CD4-positive, alpha-beta T cell treated with Interleukin-15 for 1 hour (primary cell): ENCODE data around the gene PRSS22.

ENCODE experiments used
- DNase-seq: peaks from one replicate; pipeline ENCODE4 v3.0.0-alpha.2; 2020

The PRSS22 gene

GRCh38 chr16:2879854-2880508 is 22.0 kb upstream of the PRSS22 start:
- no peak for DNase-seq

- DNase-seq = peak; percentile 80
These were observed 17.0 kb upstream of the PRSS22 start for GRCh38 chr16:2874912-2875362.

- no peak for DNase-seq
These were observed 16.3 kb upstream of the PRSS22 start for GRCh38 chr16:2874032-2874911.

DNA sequence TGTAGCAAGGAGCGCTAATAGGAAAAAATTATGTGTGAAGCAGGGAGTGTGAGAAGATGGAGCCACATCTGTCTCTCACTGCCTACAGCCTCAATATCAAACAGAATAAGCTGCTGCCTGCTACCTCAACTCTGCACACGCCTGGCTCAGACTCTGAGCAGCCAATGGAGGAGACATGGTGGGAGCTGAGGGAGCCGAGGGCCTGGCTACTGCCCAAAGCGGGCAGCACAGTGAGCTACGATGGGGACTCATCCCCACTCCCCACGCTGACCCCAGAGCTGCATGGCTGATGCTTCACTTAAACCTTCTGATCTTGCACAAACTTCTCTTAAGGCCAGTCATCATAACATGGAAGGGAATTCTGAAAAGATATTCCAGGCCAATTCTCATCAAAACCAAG is 14.0 kb upstream of the PRSS22 start:
- DNase-seq = no peak

DNA sequence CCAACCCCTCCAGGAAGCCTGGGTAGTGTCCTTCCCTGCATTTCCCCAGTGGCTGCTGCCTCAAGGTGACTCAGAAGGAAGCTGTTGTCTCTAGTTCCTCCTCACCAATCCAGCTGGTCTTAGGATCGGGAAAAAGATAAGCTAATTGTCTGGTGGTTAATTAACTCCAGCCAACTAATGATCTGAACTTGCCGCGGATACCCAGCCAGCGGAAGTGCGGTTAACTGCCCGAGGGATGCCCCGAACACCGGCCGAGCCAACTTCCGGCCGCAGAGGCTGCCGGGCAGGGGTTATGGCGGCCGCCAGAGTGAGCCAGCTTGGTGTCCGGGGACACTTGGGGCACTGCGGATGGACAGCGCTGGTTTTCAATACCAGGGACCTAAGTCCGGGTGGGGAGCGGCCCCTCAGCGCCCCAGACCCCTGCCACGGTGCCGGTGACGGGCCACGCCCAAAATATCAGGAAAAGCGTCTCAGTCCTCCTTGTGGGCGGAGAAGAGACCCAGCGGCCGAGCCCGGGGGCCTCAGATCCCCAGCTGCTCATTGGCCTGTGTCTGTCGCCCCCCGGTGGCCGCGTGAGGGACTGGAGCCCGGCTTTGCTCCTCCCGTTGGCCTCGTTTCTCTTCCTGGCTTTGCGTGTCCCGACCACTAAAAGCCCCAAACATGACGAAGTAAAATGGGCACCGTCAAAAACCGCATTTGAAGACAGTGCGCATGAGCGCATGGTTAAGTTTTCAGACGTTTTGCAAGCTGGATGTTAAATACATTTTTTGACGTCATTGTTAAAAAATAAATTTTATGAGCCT is 10.2 kb upstream of the PRSS22 start:
- peak; percentile 95 for DNase-seq

DNA sequence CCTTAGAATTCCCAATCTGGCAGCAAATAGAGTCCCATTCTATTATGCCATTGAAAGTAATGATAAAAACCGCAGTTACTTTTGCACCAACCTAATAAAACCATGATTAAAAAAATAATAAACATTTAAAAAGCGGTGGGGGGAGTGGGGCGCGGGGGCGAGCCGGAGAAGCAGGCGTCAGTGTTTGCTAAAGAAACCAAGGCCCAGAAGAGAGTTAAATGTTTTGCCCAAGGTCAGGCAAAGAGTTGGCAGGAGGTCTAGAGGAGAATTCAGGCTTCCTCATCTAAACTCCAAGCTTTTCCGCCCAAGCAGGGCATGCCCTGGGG is 9.7 kb upstream of the PRSS22 start:
- no peak for DNase-seq

DNA sequence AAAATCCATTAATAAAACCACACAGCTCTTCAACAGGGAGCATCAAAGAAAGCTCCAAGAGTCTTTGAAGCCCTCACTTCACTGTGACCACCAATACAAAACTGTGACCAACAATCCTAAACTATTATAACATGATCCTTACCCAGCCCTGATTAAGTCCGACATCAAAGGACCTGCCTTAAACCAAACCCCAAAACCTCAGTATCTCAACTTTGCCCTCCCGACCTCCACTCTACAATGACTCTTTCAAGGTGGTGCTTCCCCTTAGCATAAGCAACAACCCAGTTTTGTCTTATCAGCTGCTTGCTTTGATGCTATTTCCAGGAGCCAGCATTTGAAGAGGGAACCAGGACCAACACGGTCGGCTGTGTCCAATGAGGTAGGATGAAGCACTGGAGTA is 8.5 kb upstream of the PRSS22 start:
- no peak for DNase-seq

DNA sequence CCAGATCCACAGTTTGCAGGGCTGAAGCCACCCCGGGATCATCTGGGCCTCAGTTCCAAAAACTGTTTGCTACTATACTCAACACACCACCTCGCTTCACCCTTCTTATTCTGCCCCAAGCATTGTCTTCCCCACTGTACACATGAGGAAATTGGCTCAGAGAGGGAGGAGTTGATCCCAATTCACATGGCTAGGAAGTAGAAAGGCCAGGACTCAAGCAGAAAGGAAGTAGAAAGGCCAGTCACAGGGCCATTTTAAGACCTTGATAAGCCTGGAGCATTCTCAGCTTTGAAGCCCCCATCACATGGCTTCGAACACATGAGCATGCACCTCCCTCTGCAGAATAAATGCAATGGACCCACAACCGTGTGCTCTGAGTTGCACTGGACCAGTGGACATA is 7.7 kb upstream of the PRSS22 start:
- DNase-seq = no peak

- DNase-seq = no peak
These were observed 3.0 kb upstream of the PRSS22 start for GRCh38 chr16:2860826-2861567.

DNA sequence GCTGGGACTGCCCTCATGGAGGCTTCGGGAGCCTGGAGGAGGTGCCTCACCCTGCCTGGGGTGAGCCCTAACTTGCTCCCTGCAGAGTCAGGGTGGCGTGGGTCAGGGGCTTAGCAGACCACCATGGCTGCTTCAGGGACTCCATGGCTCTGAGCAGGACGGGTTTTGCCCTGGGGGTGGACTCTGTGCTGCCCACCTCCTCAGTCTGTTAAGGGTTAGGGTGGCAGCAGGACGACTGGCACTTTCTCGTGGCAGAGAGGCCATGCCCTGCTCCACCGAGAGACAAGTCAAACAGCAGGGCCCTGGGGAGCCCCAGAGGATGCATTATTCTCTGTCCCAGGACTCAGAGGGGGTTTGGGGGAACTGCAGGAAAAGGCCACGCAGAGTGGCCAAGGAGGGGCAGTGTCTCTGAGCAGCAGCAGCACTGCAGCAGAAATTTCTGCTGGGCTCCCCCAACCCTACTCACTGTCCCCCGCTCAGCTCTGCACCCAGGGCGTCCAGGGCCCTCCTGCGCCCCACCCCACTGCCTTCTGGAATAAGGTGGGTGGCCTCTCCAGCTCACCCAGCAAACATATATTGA is 1.8 kb upstream of the PRSS22 start:
- no peak for DNase-seq

- no peak for DNase-seq
These were observed 465 bp upstream of the PRSS22 start for GRCh38 chr16:2858245-2859025.

DNA sequence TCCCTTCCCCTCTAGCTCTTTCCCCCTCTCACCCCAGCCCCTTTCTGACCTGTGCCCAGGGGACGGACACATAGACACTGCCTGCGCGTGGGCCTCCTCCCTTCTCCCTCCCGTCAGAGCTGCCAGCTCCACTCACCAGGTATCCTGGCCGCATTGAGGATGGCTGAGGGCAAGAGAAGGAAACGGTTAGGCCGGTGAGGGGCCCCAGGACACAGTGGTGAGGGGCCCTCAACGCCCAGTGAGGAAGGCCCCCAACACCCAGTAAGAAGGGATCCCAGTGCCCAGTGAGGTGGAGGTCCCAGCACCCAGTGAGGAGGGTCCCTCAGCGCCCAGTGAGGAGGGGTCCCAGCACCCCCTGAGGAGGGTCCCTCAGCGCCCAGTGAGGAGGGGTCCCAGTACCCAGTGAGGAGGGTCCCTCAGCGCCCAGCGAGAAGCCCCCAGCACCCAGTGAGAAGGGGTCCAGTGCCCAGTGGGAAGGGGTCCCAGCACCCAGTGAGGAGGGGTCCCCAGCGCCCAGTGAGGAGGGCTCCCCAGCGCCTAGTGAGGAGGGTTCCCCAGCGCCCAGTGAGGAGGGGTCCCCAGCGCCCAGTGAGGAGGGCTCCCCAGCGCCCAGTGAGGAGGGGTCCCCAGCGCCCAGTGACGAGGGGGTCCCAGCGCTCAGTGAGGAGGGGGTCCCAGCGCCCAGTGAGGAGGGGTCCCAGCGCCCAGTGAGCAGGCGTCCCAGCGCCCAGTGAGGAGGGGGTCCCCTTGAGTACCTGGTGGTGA is 1.1 kb downstream of the PRSS22 start:
- DNase-seq = no peak

DNA sequence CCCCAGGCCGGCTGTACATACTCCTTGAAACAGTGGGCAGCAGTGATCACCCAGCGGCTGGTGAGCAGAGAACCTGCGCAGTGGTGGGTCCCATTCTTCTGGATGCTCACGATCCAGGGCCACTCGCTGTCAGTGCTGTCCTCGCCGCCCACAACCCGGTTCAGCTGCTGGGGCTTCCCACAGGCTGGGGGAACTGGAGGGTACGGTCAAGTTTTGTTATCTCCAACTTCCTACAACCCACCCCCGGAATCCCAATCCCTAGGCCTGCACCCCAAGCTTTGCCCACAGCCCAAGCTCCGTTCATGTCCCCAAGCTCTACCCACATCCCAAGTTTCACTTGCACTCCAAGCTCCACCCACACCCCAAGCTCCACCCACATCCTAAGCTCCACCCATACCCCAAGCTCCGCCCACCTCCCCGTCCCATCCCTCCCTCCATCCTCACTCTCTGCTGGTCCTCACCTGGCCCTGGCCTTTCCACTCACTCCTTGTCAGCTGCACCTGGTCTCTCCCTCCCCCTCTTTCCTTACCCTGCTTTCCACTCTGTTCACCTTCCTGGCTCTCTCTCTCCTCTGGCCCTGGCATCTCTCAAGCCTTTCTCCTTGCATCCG is 1.8 kb downstream of the PRSS22 start:
- DNase-seq = no peak

DNA sequence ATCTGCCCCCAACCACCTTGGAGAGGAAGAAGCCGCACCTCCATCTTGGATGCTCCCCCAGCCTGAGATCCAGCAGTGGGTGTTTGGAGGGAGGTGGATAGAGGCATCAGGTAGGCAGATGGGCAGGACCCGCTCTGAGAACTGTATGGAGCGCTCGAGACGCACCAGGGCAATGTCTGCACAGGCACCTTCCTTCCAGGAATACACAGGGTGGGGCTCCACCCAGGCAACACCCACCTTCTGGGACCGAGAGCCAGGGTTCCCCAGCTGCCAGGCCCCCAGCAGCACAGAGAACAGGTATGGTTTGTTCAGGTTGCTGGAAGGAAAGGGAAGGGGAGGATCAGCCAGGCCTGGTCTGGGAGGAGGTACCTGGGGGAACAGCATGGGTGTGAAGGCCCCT is 2.4 kb downstream of the PRSS22 start:
- DNase-seq = no peak

DNA sequence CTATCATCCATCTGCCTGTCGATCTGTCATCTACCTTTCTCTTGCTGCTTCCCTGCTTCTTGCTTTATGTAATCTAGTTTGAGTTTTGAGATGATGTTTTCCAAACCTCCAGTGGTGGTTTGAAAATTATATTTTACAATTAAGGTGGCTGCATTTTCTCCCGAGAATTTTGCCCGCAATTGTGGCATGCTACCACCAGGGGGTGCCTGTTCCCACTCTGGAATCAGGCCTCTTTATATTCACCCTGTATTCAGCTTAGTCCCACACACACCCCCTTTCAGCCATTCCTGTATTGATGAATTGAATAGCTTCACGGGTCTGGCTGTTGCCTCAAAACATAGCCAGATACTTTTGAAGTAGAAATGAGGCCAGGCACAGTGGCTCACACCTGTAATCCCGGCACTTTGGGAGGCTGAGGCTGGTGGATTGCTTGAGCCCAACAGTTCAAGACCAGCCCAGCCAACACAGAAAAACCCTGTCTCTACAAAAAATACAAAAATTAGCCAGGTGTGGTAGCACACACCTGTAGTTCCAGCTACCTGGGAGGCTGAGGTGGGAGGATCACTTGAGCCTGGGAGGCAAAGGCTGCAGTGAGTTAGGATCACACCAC is 3.2 kb downstream of the PRSS22 start:
- no peak for DNase-seq

DNA sequence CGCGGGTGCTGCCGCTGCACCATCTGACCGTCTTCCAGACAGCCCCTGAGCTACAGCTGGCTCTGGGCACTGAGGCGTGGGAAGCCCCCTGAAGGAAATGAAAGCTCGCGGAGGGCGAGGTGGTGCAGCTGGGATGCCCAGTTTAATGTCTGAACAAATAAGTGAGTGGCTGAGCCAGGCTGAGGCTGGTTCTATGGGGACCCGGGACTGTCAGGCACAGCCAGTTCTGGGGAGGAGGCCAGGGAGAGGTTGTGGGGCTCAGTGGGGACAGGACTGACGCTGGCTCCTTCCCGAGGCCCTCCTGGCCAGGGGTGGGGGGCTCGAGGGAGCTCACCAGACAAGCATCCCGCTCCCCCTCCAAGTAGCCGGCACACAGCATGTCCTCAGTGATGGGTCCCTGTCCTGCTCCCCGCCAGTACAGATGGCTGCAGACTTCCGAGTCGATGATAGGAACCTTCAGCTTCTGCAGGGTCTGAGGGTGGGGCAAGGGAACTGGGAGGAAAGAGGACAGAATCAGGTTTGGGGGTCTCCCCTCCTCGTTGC is 4.4 kb downstream of the PRSS22 start:
- DNase-seq = no peak

- no peak for DNase-seq
These were observed 5.1 kb downstream of the PRSS22 start for GRCh38 chr16:2852731-2853507.

DNA sequence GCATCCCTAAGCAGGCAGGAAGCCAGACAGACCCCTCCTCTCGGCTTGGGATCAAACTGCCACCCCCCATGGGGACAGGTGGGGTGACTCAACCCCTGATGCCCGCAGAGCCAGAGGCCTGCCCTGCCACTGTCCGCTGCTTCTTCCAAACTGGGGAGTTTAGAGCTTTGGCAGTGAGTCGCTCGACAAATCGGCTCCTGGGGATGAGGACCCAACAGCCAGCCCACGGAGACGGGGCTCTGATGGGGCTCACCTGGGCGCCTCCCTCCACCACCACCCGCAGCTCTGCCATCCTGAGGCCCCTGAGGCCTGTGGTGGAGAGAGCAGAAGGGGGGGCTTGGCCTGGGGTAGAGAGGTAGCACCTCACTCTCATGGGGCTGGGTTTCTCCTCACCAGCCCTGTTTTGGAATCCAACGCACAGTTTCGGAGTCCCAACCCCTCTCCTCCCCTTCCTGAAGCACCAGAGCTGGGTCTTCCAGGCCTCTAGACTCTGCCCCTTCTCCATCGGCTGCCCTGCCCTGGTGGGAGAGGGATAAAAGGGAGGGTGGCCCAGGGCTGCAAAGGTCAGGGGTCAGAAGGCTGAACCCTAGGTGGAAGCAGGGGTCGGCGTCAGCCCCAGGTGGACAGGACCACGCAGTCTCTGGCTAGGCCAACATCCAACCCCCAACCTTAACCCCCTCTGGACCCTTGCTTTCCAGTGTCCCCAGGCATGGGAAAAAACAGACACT is 5.8 kb downstream of the PRSS22 start:
- no peak for DNase-seq
